DMS153 (cell line): ENCODE data around the gene ACD.
A peak's percentile ranks its signal among the peaks of the same experiment; 100 is the strongest.
"Not testable (repeated sequence)": the region's sequence is repeated elsewhere in the genome, so short reads cannot be mapped to it uniquely, and the experiment has no call there.

Experiments used
- DNase-seq: peaks from one replicate; lab custom pipeline; 2025; lab: John Stamatoyannopoulos, UW

Gene ACD

GRCh38 chr16:67659675-67660563, at the start of gene ACD:
Gene ACD, minus strand, starts transcription at chr16:67660260. Its CDS starts 40 bp downstream, at chr16:67660220.
- DNase-seq: peak; percentile 87

GRCh38 chr16:67709050-67709449, 49.0 kb upstream of the ACD start:
- DNase-seq: no peak

GRCh38 chr16:67708368-67708771, 48.3 kb upstream of the ACD start:
- DNase-seq: no peak

- DNase-seq: no peak
Measured at GRCh38 chr16:67707790-67708189, 47.7 kb upstream of the ACD start.

- no peak for DNase-seq
Measured at GRCh38 chr16:67707210-67707609, 47.1 kb upstream of the ACD start.

- no peak for DNase-seq
Measured at GRCh38 chr16:67704110-67704509, 44.0 kb upstream of the ACD start.

- DNase-seq: no peak
Measured at GRCh38 chr16:67703626-67704025, 43.6 kb upstream of the ACD start.

- DNase-seq: no peak
Measured at GRCh38 chr16:67702130-67702529, 42.1 kb upstream of the ACD start.

GRCh38 chr16:67701420-67701819, 41.4 kb upstream of the ACD start:
- DNase-seq: no peak

GRCh38 chr16:67699265-67699664, 39.2 kb upstream of the ACD start:
- DNase-seq: no peak

- no peak for DNase-seq
Measured at GRCh38 chr16:67697422-67698185, 37.5 kb upstream of the ACD start.

GRCh38 chr16:67694611-67695010, 34.6 kb upstream of the ACD start:
- DNase-seq: no peak

GRCh38 chr16:67693517-67694285, 33.6 kb upstream of the ACD start:
- DNase-seq: not testable (repeated sequence)

GRCh38 chr16:67685388-67686112, 25.5 kb upstream of the ACD start:
- no peak for DNase-seq

- no peak for DNase-seq
Measured at GRCh38 chr16:67683767-67684166, 23.7 kb upstream of the ACD start.

- DNase-seq: no peak
Measured at GRCh38 chr16:67679935-67680897, 20.2 kb upstream of the ACD start.

- peak; percentile 7 for DNase-seq
Measured at GRCh38 chr16:67678354-67679023, 18.4 kb upstream of the ACD start.

GRCh38 chr16:67677712-67678111, 17.7 kb upstream of the ACD start:
- DNase-seq: no peak

- no peak for DNase-seq
Measured at GRCh38 chr16:67676939-67677338, 16.9 kb upstream of the ACD start.

GRCh38 chr16:67676516-67676915, 16.5 kb upstream of the ACD start:
- DNase-seq: no peak
